ENCODE results near the gene NRP1. TPM values are rescaled to one million over a fixed set of nuclear protein-coding genes. Genes with fewer than 3 reads are reported as not detected.

Gene NRP1
- total and polyA plus RNA-seq, 2 of the 8 experiments (the other 6 are each of a cell fraction or from before 2014, with no cell fraction given) = 1.2 to 2.1 TPM

- Histone ChIP-seq H3K9me3 (ENCODE audit: insufficient read depth in 2 of 2, low read depth in 1 of 2, low read length in 1 of 2) (no peaks in the 10 kb centered on the region), H4K91ac (replicated peaks; ENCODE audit: insufficient read length, low read length) (no peak overlapping the region), H2AFZ (ENCODE audit: low read length) (no peak overlapping the region), H4K5ac (ENCODE audit: insufficient read length, low read depth, low read length) (no peak overlapping the region), H3K79me1 (ENCODE audit: low read depth, low read length) (no peaks in the 10 kb centered on the region), H3K4me1 (replicated peaks in 1 of 4; ENCODE audit: control insufficient read depth in 3 of 4, insufficient read depth in 4 of 4, low read length in 3 of 4) (no peaks in the 10 kb centered on the region), H3K4me3 (ENCODE audit: extremely low read depth in 1 of 4, insufficient read depth in 2 of 4, low read depth in 3 of 4, low read length in 4 of 4) (no peak overlapping the region), H3K27me3 (replicated peaks in 1 of 4; ENCODE audit: control insufficient read depth in 3 of 4, extremely low read depth in 1 of 4, insufficient read depth in 3 of 4, low read length in 3 of 4) (no peaks in the 10 kb centered on the region), H3K4me2 (ENCODE audit: insufficient read depth in 1 of 2, low read depth in 2 of 2, low read length in 2 of 2) (no peak overlapping the region), H2AK5ac (ENCODE audit: low read depth, low read length) (no peak overlapping the region), H2BK15ac (ENCODE audit: low read length) (no peak overlapping the region), H3K23ac (ENCODE audit: insufficient read length) (no peak overlapping the region), H3K23me2 (ENCODE audit: low read depth, low read length) (no peaks in the 10 kb centered on the region), H3K56ac (replicated peaks; ENCODE audit: insufficient read length, low read depth, low read length) (no peak overlapping the region), H3K9ac (replicated peaks in 1 of 4; ENCODE audit: extremely low read depth in 1 of 4, low read depth in 3 of 4, low read length in 3 of 4) (no peak overlapping the region), H3K27ac (ENCODE audit: low read depth, low read length) (no peak overlapping the region), H2BK12ac (ENCODE audit: low read depth, low read length) (no peak overlapping the region), H2BK5ac (ENCODE audit: low read depth, low read length) (no peak overlapping the region), H3K14ac (ENCODE audit: insufficient read length) (no peak overlapping the region), H3K36me3 (ENCODE audit: control insufficient read depth in 2 of 4, insufficient read depth in 4 of 4, low read length in 3 of 4) (no peaks in the 10 kb centered on the region), H4K20me1 (replicated peaks in 1 of 2; ENCODE audit: control insufficient read depth in 1 of 2, insufficient read depth in 2 of 2, low read length in 2 of 2) (no peaks in the 10 kb centered on the region), H3K79me2 (ENCODE audit: control insufficient read depth in 1 of 2, insufficient read depth in 2 of 2, low read length in 2 of 2) (no peaks in the 10 kb centered on the region), H4K8ac (ENCODE audit: extremely low read depth, insufficient read depth, low read length) (no peak overlapping the region), H3K18ac (ENCODE audit: extremely low read depth, low read length) (no peak overlapping the region), H2BK20ac (ENCODE audit: low read length) (no peak overlapping the region), H2BK120ac (replicated peaks; ENCODE audit: low read depth, low read length) (no peak overlapping the region), H3K4ac (replicated peaks; ENCODE audit: insufficient read length, low read depth, low read length) (no peak overlapping the region)
- 86% methylated on average over 2 of the region's 2 CpGs; no CpG with 5 or more reads in 1 of the 2 experiments for WGBS, 2 experiments (ENCODE audit: extremely low coverage in 1 of 2, insufficient coverage in 1 of 2, insufficient read length in 1 of 2, insufficient replicate concordance in 2 of 2, low coverage in 1 of 2, low lambda C conversion rate in 2 of 2, missing lambda C conversion rate in 1 of 2)
- no peak for DNase-seq (ENCODE audit: low read depth in 1 of 2, low spot score in 2 of 2)
- TF ChIP-seq EP300 (IDR thresholded peaks at IDR 0.05; ENCODE audit: borderline replicate concordance in 1 of 2, low read depth in 2 of 2, low read length in 2 of 2) = no peak
- no peak for TF ChIP-seq CEBPB (IDR thresholded peaks at IDR 0.05; ENCODE audit: low read depth, low read length)
- no peak for TF ChIP-seq ASH2L (IDR thresholded peaks at IDR 0.05; ENCODE audit: low read length)
- no peak for TF ChIP-seq NANOG (IDR thresholded peaks at IDR 0.05; ENCODE audit: insufficient read depth, low read depth, low read length, poor library complexity, severe bottlenecking)
- no peak for TF ChIP-seq BRCA1 (IDR thresholded peaks at IDR 0.05; ENCODE audit: low read depth, low read length)
- TF ChIP-seq BCL11A (IDR thresholded peaks at IDR 0.05; ENCODE audit: low read depth in 2 of 2, low read length in 2 of 2) = no peak
- TF ChIP-seq SP1 (IDR thresholded peaks at IDR 0.05; ENCODE audit: low read depth, low read length) = no peak
- TF ChIP-seq RBBP5 (IDR thresholded peaks at IDR 0.05; ENCODE audit: borderline replicate concordance, low read depth, low read length) = no peak
- TF ChIP-seq TBP (IDR thresholded peaks at IDR 0.05; ENCODE audit: low read depth, low read length) = no peak
- CTCF ChIA-PET (ENCODE audit: partially characterized antibody) = no interaction called here
- no peak for FAIRE-seq
- POLR2A ChIA-PET (ENCODE audit: partially characterized antibody) = no interaction called here
These were observed 135.9 kb downstream of the NRP1 start for GRCh38 chr10:33198610-33199009.
